DOHH2 (cell line): ENCODE measurements around the gene AFMID.

Experiments used
- CTCF ChIP-seq: fragments of 200-600 bp; sonication (generic); IDR thresholded peaks from one replicate; pipeline ENCODE4 v1.5.1; 2014; ENCODE audit warnings: antibody characterized with exemption, mild to moderate bottlenecking, low read depth, low read length; ENCODE audit not compliant: poor library complexity, severe bottlenecking
- EZH2phosphoT487 ChIP-seq: fragments of 200-600 bp; sonication (generic); IDR thresholded peaks from 2 replicates; pipeline ENCODE4 v1.6.1; 2017; ENCODE audit warnings: borderline replicate concordance, mild to moderate bottlenecking, antibody characterized with exemption, low read length, moderate library complexity, mixed read lengths

GRCh38 chr17:78210111-78210510 lies 22.9 kb downstream of the AFMID start:
- no peak for TF ChIP-seq EZH2phosphoT487
- TF ChIP-seq CTCF: no peak
